Activated CD4-positive, alpha-beta T cell treated with anti-CD3 and anti-CD28 coated beads, Interleukin-2, amount 50 U/mL, for 1 hour (primary cell): ENCODE results near the gene PITX2.

ENCODE experiments used
- DNase-seq: peaks from one replicate; pipeline ENCODE4 v3.0.0-alpha.2; 2020

The PITX2 gene

GRCh38 chr4:110636171-110636679 is 13.3 kb upstream of the PITX2 start:
- no peak for DNase-seq

- no peak for DNase-seq
Measured at GRCh38 chr4:110635163-110635865, 12.4 kb upstream of the PITX2 start.

- DNase-seq = no peak
Measured at GRCh38 chr4:110634350-110635162, 11.7 kb upstream of the PITX2 start.

GRCh38 chr4:110633358-110634341 is 10.8 kb upstream of the PITX2 start:
- DNase-seq = no peak

- DNase-seq = no peak
Measured at GRCh38 chr4:110632506-110633357, 9.9 kb upstream of the PITX2 start.

- no peak for DNase-seq
Measured at GRCh38 chr4:110631584-110632505, 9.0 kb upstream of the PITX2 start.

- no peak for DNase-seq
Measured at GRCh38 chr4:110630688-110631402, 8.0 kb upstream of the PITX2 start.

GRCh38 chr4:110629780-110630687 is 7.2 kb upstream of the PITX2 start:
- no peak for DNase-seq

GRCh38 chr4:110629214-110629754 is 6.4 kb upstream of the PITX2 start:
- DNase-seq = no peak

GRCh38 chr4:110628663-110629213 is 5.9 kb upstream of the PITX2 start:
- no peak for DNase-seq

GRCh38 chr4:110627977-110628662 is 5.2 kb upstream of the PITX2 start:
- DNase-seq = no peak

GRCh38 chr4:110626532-110627153 is 3.8 kb upstream of the PITX2 start:
- no peak for DNase-seq

GRCh38 chr4:110625576-110626257 is 2.8 kb upstream of the PITX2 start:
- no peak for DNase-seq

GRCh38 chr4:110624904-110625494 is 2.1 kb upstream of the PITX2 start:
- DNase-seq = no peak

- DNase-seq = no peak
Measured at GRCh38 chr4:110624398-110624780, 1.5 kb upstream of the PITX2 start.

GRCh38 chr4:110623718-110624397 is 981 bp upstream of the PITX2 start:
- no peak for DNase-seq
